ENCODE data around the gene ALOX12B.

Gene ALOX12B

DNA sequence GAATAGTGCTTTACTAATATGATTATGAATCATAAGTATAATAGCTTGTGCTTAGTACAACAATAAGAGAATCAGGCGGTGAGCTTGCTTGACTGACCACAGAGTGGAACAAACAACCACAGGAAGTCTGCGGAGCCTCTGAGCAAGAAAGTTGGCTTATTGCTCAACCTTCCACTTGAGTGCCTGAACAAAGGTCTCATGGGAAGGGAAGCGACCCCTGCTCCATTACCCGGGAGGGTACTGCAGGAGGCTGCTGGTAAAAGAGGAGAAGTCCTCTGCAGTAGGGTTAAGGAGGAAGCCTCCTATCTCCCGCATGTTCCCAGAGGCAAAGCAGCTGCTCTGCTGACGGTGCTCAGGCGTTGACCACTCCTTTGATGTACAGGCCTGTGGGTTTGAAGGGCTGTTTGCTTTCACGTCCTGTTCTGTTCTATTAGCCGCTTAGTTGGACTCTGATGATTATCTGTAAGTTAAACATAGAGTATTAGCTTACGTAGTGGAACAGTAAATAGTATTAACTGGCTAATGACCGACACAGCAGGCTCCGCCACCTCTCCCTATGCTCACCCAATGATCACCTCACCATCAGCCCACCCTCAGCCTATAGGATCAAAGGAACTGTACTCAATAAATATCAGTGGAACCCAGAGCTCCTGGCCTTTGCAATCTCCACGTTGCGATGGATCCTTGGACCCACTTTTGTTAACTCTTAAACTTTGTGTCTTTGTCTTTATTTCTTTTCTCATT, 31.1 kb downstream of the ALOX12B start:
- TF ChIP-seq, protein P1, sequence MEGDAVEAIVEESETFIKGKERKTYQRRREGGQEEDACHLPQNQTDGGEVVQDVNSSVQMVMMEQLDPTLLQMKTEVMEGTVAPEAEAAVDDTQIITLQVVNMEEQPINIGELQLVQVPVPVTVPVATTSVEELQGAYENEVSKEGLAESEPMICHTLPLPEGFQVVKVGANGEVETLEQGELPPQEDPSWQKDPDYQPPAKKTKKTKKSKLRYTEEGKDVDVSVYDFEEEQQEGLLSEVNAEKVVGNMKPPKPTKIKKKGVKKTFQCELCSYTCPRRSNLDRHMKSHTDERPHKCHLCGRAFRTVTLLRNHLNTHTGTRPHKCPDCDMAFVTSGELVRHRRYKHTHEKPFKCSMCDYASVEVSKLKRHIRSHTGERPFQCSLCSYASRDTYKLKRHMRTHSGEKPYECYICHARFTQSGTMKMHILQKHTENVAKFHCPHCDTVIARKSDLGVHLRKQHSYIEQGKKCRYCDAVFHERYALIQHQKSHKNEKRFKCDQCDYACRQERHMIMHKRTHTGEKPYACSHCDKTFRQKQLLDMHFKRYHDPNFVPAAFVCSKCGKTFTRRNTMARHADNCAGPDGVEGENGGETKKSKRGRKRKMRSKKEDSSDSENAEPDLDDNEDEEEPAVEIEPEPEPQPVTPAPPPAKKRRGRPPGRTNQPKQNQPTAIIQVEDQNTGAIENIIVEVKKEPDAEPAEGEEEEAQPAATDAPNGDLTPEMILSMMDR (IDR thresholded peaks at IDR 0.05; ENCODE audit: low read depth, low read length, missing control alignments) = no peak
- H3K4me3 ChIP-seq (ENCODE audit: low read depth, low read length) = no peak overlapping the region
- in situ Hi-C loops (cut with HindIII; ENCODE audit: low pct_ligation_motif_present, low sequenced_read_pairs) = loop anchor here (10.0 kb wide), 1 partner anchor 58 kb away; the partner anchor contains the start of gene ALOXE3
- DNase-seq = peak; percentile 80
- H3K36me3 ChIP-seq (replicated peaks) = no peaks in the 10 kb centered on the region
- peaks cover 17% of the 10 kb centered on the region for H3K27me3 ChIP-seq (replicated peaks)
- H3K27ac ChIP-seq = no peak overlapping the region

DNA sequence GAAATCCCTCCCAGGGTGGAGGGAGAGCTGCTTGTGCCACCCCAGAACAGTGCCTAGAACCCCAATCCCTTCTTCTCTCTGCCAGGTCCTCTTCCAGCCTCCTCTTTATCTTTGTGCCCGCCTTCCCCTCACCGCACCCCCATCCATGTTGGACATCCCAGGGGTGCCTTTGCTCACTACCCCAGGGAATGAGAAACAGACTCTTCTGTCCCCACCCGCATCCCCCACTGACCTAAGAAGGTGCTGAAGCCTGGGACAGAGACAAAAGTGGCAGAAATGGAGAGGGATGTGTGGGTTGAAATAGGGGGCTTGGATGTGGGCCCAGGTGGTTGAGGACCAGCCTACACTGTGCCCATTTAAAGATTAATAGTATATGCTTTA, 31.7 kb downstream of the ALOX12B start:
- H3K36me3 ChIP-seq (replicated peaks) = no peaks in the 10 kb centered on the region
- no peak overlapping the region for H3K27ac ChIP-seq
- in situ Hi-C loops (cut with HindIII; ENCODE audit: low pct_ligation_motif_present, low sequenced_read_pairs) = loop anchor here (10.0 kb wide), 1 partner anchor 59 kb away; the partner anchor contains the start of gene ALOXE3
- no peak overlapping the region for H3K4me3 ChIP-seq (ENCODE audit: low read depth, low read length)
- no peak for DNase-seq
- TF ChIP-seq, protein P1 (IDR thresholded peaks at IDR 0.05; ENCODE audit: low read depth, low read length, missing control alignments) = no peak
- peaks cover 15% of the 10 kb centered on the region for H3K27me3 ChIP-seq (replicated peaks)

DNA sequence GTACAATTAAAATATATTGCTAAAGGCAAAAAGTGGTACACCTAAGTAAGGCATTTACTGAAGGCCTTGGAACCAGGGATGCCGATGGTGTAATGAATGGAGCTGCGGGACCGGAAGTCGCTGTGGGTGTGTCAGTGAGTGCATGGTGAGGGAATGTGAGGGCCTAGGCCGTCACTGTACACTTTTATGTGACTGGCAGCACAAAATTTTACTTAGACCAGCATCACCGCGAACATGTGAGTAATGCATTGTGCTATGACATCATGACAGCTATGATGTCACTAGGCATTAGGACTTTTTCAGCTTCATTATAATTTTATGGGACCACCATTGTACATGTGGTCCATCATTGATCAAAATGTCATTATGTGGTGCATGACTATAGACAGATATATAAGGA, 33.9 kb downstream of the ALOX12B start:
- Histone ChIP-seq H3K36me3 (replicated peaks) (no peaks in the 10 kb centered on the region), H3K4me3 (ENCODE audit: low read depth, low read length) (no peak overlapping the region), H3K27me3 (replicated peaks) (peaks cover 4% of the 10 kb centered on the region), H3K27ac (no peak overlapping the region)
- in situ Hi-C loops (cut with HindIII; ENCODE audit: low pct_ligation_motif_present, low sequenced_read_pairs) = loop anchor here (10.0 kb wide), 1 partner anchor 61 kb away; the partner anchor contains the start of gene ALOXE3
- TF ChIP-seq, protein P1 (IDR thresholded peaks at IDR 0.05; ENCODE audit: low read depth, low read length, missing control alignments) = no peak
- no peak for DNase-seq

DNA sequence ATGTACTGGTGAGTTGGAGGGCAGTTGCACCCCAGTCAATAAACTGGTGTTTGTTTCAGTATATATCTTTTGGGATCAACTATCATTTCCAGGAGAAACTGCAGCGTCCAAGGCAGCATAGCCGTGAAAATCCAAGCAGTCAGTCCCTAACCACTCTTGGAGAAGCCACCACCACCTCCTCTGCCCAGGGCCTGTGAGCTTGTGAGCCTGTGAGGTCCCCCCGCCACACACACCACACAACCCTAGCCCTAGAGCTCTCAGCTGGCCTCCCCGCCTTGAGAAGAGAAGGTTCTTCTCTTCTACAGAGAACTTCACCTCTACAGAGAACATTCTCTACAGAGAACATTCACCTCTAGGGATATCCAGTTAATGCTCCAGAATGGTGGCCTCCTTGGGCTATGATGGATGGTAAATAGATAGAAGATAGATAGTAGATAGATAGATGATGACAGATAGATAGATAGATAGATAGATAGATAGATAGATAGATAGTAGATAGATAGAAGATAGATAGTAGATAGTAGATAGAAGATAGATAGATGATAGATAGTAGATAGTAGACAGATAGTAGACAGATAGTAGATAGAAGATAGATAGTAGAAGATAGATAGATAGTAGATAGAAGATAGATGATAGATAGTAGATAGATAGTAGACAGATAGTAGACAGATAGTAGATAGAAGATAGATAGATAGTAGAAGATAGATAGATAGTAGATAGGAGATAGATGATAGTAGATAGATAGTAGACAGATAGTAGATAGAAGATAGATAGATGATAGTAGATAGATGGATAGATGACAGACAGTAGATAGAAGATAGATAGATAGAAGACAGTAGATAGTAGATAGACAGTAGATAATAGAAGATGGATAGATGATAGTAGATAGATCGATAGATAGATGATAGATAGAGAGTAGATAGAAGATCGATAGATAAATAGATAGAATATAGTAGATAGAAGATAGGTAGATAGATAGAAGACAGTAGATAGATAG, 35.0 kb downstream of the ALOX12B start:
- no peaks in the 10 kb centered on the region for H3K36me3 ChIP-seq (replicated peaks)
- DNase-seq = no peak

DNA sequence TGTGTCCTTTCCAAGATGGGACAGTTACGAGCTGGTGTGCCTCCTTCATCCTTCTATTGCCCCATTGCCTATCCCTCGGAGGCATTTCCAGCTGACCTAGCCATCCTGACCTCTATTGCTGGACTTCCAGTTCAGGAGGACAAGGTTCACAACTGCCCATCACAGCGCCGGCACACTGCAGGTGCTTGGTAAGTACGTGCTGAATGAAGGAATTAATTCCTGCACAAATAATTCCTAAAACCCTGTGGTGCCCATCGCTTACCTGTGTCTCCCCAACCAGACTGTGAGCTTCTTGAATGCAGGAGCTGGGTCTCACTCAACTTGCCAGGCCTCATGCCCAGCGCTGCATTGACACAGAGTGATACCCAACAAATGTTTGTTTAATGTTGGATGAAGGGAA, 35.7 kb downstream of the ALOX12B start:
- H3K27ac ChIP-seq = no peak overlapping the region
- TF ChIP-seq, protein P1 (IDR thresholded peaks at IDR 0.05; ENCODE audit: low read depth, low read length, missing control alignments) = no peak
- H3K4me3 ChIP-seq (ENCODE audit: low read depth, low read length) = no peak overlapping the region
- no peak for DNase-seq
- no peaks in the 10 kb centered on the region for H3K36me3 ChIP-seq (replicated peaks)
- H3K27me3 ChIP-seq (replicated peaks) = peaks cover 4% of the 10 kb centered on the region
- in situ Hi-C loops (cut with HindIII; ENCODE audit: low pct_ligation_motif_present, low sequenced_read_pairs) = loop anchor here (10.0 kb wide), 1 partner anchor 63 kb away; the partner anchor contains the start of gene ALOXE3

More for the DNA sequence above, 35.0 kb downstream of the ALOX12B start:
- peaks cover 4% of the 10 kb centered on the region for H3K27me3 ChIP-seq (replicated peaks)
- in situ Hi-C loops (cut with HindIII; ENCODE audit: low pct_ligation_motif_present, low sequenced_read_pairs) = loop anchor here (10.0 kb wide), 1 partner anchor 62 kb away; the partner anchor contains the start of gene ALOXE3
- TF ChIP-seq, protein P1 (IDR thresholded peaks at IDR 0.05; ENCODE audit: low read depth, low read length, missing control alignments) = no peak
- H3K4me3 ChIP-seq (ENCODE audit: low read depth, low read length) = no peak overlapping the region
- no peak overlapping the region for H3K27ac ChIP-seq

All from brain microvascular endothelial cell (primary cell).